B cell (primary cell): Measurements from ENCODE around the gene ZNF516. TPM values are rescaled to one million over a fixed set of nuclear protein-coding genes. Genes with fewer than 3 reads are reported as not detected.

Experiments
- ATAC-seq: fragments of 200-7000 bp; cut with Tn5 transposase; one replicate; pipeline ENCODE4 v1.10.0; 2021; ENCODE audit warnings: low read depth, mild to moderate bottlenecking, moderate number of reproducible peaks, moderate library complexity
- CTCF ChIA-PET: fragments of 350-600 bp; sonication (Branson Sonifier 250); formaldehyde crosslinking; loops from one replicate; lab custom pipeline; 2021; ENCODE audit warnings: antibody characterized with exemption, inconsistent platforms; lab: Charles Lee
- POLR2A ChIA-PET: fragments of 350-600 bp; sonication (Branson Sonifier 250); formaldehyde crosslinking; loops from one replicate; lab custom pipeline; 2021; ENCODE audit warnings: antibody characterized with exemption; lab: Charles Lee
- DNase-seq: peaks from one replicate; pipeline ENCODE4 v3.0.0; 2013
- H2AFZ ChIP-seq: 2 replicates; pipeline ENCODE4 v1.6.1; 2012; ENCODE audit warnings: mild to moderate bottlenecking, low read depth, low read length; ENCODE audit not compliant: insufficient read depth, poor library complexity, severe bottlenecking
- H3K27ac ChIP-seq, 2 donors: 1 replicate in 1 of 2; 2 replicates in 1 of 2; pipeline ENCODE4 v1.5.1; 2012 to 2013; ENCODE audit warnings: low read length in 2 of 2, mild to moderate bottlenecking in 2 of 2, moderate library complexity in 1 of 2
- H3K27me3 ChIP-seq, 4 experiments: fragments of 200-600 bp in 1 of 4; sonication (generic) in 1 of 4; replicated peaks in 1 of 4; 1 replicate in 2 of 4; 2 replicates in 2 of 4; pipeline versions ENCODE4 v1.6.1 to v1.7.0; 2013 to 2016; ENCODE audit warnings: low read length in 3 of 4, mild to moderate bottlenecking in 2 of 4, mixed read lengths in 1 of 4, moderate library complexity in 1 of 4; ENCODE audit not compliant: insufficient read depth in 4 of 4, control insufficient read depth in 3 of 4; ENCODE audit errors: control extremely low read depth in 1 of 4
- H3K36me3 ChIP-seq, 2 experiments: replicated peaks in 1 of 2; 1 replicate in 1 of 2; 2 replicates in 1 of 2; pipeline versions ENCODE4 v1.6.1 to v1.7.1; 2013; ENCODE audit warnings: low read length in 1 of 2; ENCODE audit not compliant: insufficient read depth in 2 of 2, control insufficient read depth in 1 of 2; ENCODE audit errors: control extremely low read depth in 1 of 2, extremely low read depth in 1 of 2
- H3K4me1 ChIP-seq, 2 donors: fragments of 200-600 bp in 1 of 2; sonication (generic) in 1 of 2; 1 replicate in 1 of 2; 2 replicates in 1 of 2; pipeline versions ENCODE4 v1.5.1 to v1.6.1; 2013 to 2017; ENCODE audit warnings: low read length in 2 of 2; ENCODE audit not compliant: control insufficient read depth in 2 of 2, insufficient read depth in 2 of 2
- H3K4me2 ChIP-seq: replicated peaks from 2 replicates; pipeline ENCODE3; 2012; ENCODE audit warnings: mild to moderate bottlenecking, low read depth, low read length; ENCODE audit not compliant: poor library complexity, severe bottlenecking
- H3K4me3 ChIP-seq, 5 experiments: fragments of 200-600 bp in 1 of 5; sonication (generic) in 1 of 5; 1 replicate in 3 of 5; 2 replicates in 2 of 5; pipeline versions ENCODE4 v1.5.1 to v1.7.0; 2011 to 2016; ENCODE audit warnings: low read length in 4 of 5, mild to moderate bottlenecking in 4 of 5, low read depth in 2 of 5, control low read depth in 1 of 5, moderate library complexity in 1 of 5; ENCODE audit not compliant: insufficient read depth in 1 of 5; ENCODE audit errors: control extremely low read depth in 1 of 5, extremely low read depth in 1 of 5
- H3K79me2 ChIP-seq: fragments of 200-600 bp; sonication (generic); one replicate; pipeline ENCODE4 v1.6.0; 2016; ENCODE audit warnings: low read length; ENCODE audit not compliant: control insufficient read depth, insufficient read depth
- H3K9ac ChIP-seq: fragments of 200-600 bp; sonication (generic); 2 replicates; pipeline ENCODE4 v1.6.1; 2017; ENCODE audit warnings: mild to moderate bottlenecking, low read length, moderate library complexity
- H3K9me3 ChIP-seq, 3 donors: one replicate each; pipeline versions ENCODE4 v1.6.1 to v1.7.1; 2013; ENCODE audit warnings: low read length in 2 of 3; ENCODE audit not compliant: control insufficient read depth in 2 of 3, insufficient read depth in 1 of 3; ENCODE audit errors: control extremely low read depth in 1 of 3
- H4K20me1 ChIP-seq: 2 replicates; pipeline ENCODE4 v1.6.0; 2012; ENCODE audit warnings: mild to moderate bottlenecking, low read length; ENCODE audit not compliant: insufficient read depth, control insufficient read depth, poor library complexity, severe bottlenecking
- H3K27ac Mint-ChIP-seq: one replicate; pipeline ENCODE4 v1.8.0; 2021; ENCODE audit warnings: mixed read lengths
- H3K27me3 Mint-ChIP-seq: one replicate; pipeline ENCODE4 v1.8.0; 2021; ENCODE audit warnings: mixed read lengths
- H3K4me1 Mint-ChIP-seq: one replicate; pipeline ENCODE4 v1.8.0; 2021; ENCODE audit warnings: mixed read lengths
- H3K4me3 Mint-ChIP-seq: one replicate; pipeline ENCODE4 v1.8.0; 2021; ENCODE audit warnings: mixed read lengths
- H3K9me3 Mint-ChIP-seq: one replicate; pipeline ENCODE4 v1.8.0; 2022; ENCODE audit warnings: mixed read lengths; ENCODE audit not compliant: insufficient read depth
- CTCF ChIP-seq: fragments of 200-600 bp; IDR thresholded peaks from one replicate; pipeline ENCODE4 v1.8.0; 2022; ENCODE audit warnings: antibody characterized with exemption, mild to moderate bottlenecking
- EZH2 ChIP-seq: IDR thresholded peaks from 2 replicates; pipeline ENCODE4 v1.6.1; 2012; ENCODE audit warnings: borderline replicate concordance, low read depth, mild to moderate bottlenecking, moderate library complexity, low read length; ENCODE audit not compliant: insufficient read depth, poor library complexity, severe bottlenecking
- WGBS: methylation state at CpG from one replicate; pipeline ENCODE4 v1.1.5; 2013; ENCODE audit warnings: missing lambda C conversion rate; ENCODE audit not compliant: insufficient coverage; 5-methylcytosine and 5-hydroxymethylcytosine counted together
- intact Hi-C: fragments of 100-400 bp; cut with micrococcal nuclease; formaldehyde crosslinking; loops from one replicate; pipeline ENCODE4 v1.10.0; 2022
- polyA plus RNA-seq: library from polyadenylated mRNA; depleted of rRNA; stranded (reverse); fragments of >200 nt; gene quantifications from 2 replicates; pipeline ENCODE4 v1.2.3, GENCODE V29; 2012
- total RNA-seq, 2 donors: library from RNA; stranded (reverse); fragments of 120-200 nt in 1 of 2; gene quantifications; 1 replicate in 1 of 2; 2 replicates in 1 of 2; pipeline versions ENCODE4 v1.2.3 to v1.2.4, GENCODE V29; 2013 to 2022

Gene ZNF516
- total and polyA plus RNA-seq, 2 donors (not counting 1 experiment from before 2014, with no cell fraction given): 6.7 to 27.1 TPM

- Histone ChIP-seq H3K4me3 (no peak overlapping the region), H3K4me2 (no peak overlapping the region), H3K79me2 (peaks cover 61% of the 10 kb centered on the region), H3K36me3 (peaks cover 0 to 11% of the 10 kb centered on the region in 2 experiments), H3K9ac (no peak overlapping the region), H3K9me3 (peaks cover 0 to 4% (median 0%) of the 10 kb centered on the region in 3 donors), H3K27ac (no peak overlapping the region), H3K27me3 (no peaks in the 10 kb centered on the region), H2AFZ (no peak overlapping the region), H3K4me1 (peaks cover 14 to 22% of the 10 kb centered on the region in 2 donors), H4K20me1 (peaks cover 42% of the 10 kb centered on the region)
- H3K4me3 Mint-ChIP-seq: no peak overlapping the region
- H3K9me3 Mint-ChIP-seq: no peaks in the 10 kb centered on the region
- no peak overlapping the region for H3K27ac Mint-ChIP-seq
- 98% methylated on average over 18 of the region's 20 CpGs for WGBS
- peaks cover 32% of the 10 kb centered on the region for H3K4me1 Mint-ChIP-seq
- intact Hi-C loops: no loop called here
- ATAC-seq (no peak), DNase-seq (no peak)
- ChIA-PET POLR2A (no interaction called here), CTCF (interaction anchor here (0.6 kb wide), 1 partner anchor 68 kb away, joined by 4 read pairs; no protein-coding TSS in a partner anchor)
- no peaks in the 10 kb centered on the region for H3K27me3 Mint-ChIP-seq
- TF ChIP-seq CTCF: no peak
- no peak for TF ChIP-seq EZH2
Observed at GRCh38 chr18:76446321-76447257, 48.5 kb downstream of the ZNF516 start.

- Mint-ChIP-seq H3K4me1 (peaks cover 25% of the 10 kb centered on the region), H3K27me3 (no peaks in the 10 kb centered on the region), H3K4me3 (no peak overlapping the region), H3K27ac (no peak overlapping the region), H3K9me3 (no peaks in the 10 kb centered on the region)
- H3K27me3 ChIP-seq: no peaks in the 10 kb centered on the region
- no peak overlapping the region for H3K4me2 ChIP-seq
- no peak overlapping the region for H3K4me3 ChIP-seq
- DNase-seq: no peak
- no peak overlapping the region for H2AFZ ChIP-seq
- peaks cover 13 to 16% of the 10 kb centered on the region in 2 donors for H3K4me1 ChIP-seq
- no peak overlapping the region for H3K9ac ChIP-seq
- ChIA-PET POLR2A (no interaction called here), CTCF (no interaction called here)
- H3K27ac ChIP-seq: no peak overlapping the region
- H3K36me3 ChIP-seq: peaks cover 0 to 15% of the 10 kb centered on the region in 2 experiments
- WGBS: 92% methylated on average over 11 of the region's 11 CpGs
- peaks cover 0 to 4% (median 0%) of the 10 kb centered on the region in 3 donors for H3K9me3 ChIP-seq
- intact Hi-C loops: no loop called here
- TF ChIP-seq CTCF (no peak), EZH2 (no peak)
- H4K20me1 ChIP-seq: peaks cover 42% of the 10 kb centered on the region
- peaks cover 54% of the 10 kb centered on the region for H3K79me2 ChIP-seq
- no peak for ATAC-seq
Observed at GRCh38 chr18:76445741-76446232, 49.3 kb downstream of the ZNF516 start.
